K562 (cell line): ENCODE results near the gene DMXL1.

Experiments
- HDAC2 ChIP-seq: fragments of 450-650 bp; IDR thresholded peaks from 2 replicates; pipeline ENCODE4 v1.6.1; 2016; ENCODE audit warnings: mild to moderate bottlenecking
- MAX ChIP-seq: sonication (generic); formaldehyde crosslinking; IDR thresholded peaks from 2 replicates; pipeline ENCODE4 v1.9.0; 2022; ENCODE audit warnings: mild to moderate bottlenecking, missing genetic modification reagents
- NFATC3 ChIP-seq: fragments of 450-650 bp; IDR thresholded peaks from 2 replicates; pipeline ENCODE4 v1.6.1; 2017; ENCODE audit warnings: mild to moderate bottlenecking
- NR2C2 ChIP-seq, 2 experiments: fragments of 200-800 bp in 1 of 2; sonication (Bioruptor generic) in 1 of 2; sonication (generic) in 1 of 2; formaldehyde crosslinking in 1 of 2; IDR thresholded peaks; 2 replicates each; pipeline versions ENCODE4 v1.6.1 to v1.8.0; 2016 to 2022; ENCODE audit warnings: mild to moderate bottlenecking in 1 of 2, missing compliant biosample characterization in 1 of 2, missing genetic modification characterization in 1 of 2, missing genetic modification reagents in 1 of 2
- SETDB1 ChIP-seq: IDR thresholded peaks from one replicate; pipeline ENCODE4 v1.6.1; 2012; ENCODE audit warnings: low read length, control low read depth, inconsistent platforms
- SMARCB1 ChIP-seq: IDR thresholded peaks from 2 replicates; pipeline ENCODE4 v1.6.1; 2011; ENCODE audit warnings: improper control_type of control experiment, low read depth; ENCODE audit not compliant: insufficient read length
- ZNF121 ChIP-seq: sonication (generic); formaldehyde crosslinking; conservative IDR thresholded peaks from 2 replicates; pipeline ENCODE4 v1.8.0; 2022; ENCODE audit warnings: missing genetic modification reagents
- ZNF184 ChIP-seq: sonication (generic); formaldehyde crosslinking; IDR thresholded peaks from 2 replicates; pipeline ENCODE4 v1.5.0; 2020; ENCODE audit warnings: missing genetic modification reagents
- ZNF561 ChIP-seq: fragments of 450-650 bp; formaldehyde crosslinking; conservative IDR thresholded peaks from 2 replicates; pipeline ENCODE4 v1.4.0; 2020; ENCODE audit warnings: mild to moderate bottlenecking, moderate library complexity
- ZNF696 ChIP-seq: fragments of 250-450 bp; sonication (Bioruptor Pico); conservative IDR thresholded peaks from 2 replicates; pipeline ENCODE4 v1.4.0; 2020; ENCODE audit warnings: mild to moderate bottlenecking, moderate library complexity
- TF ChIP-seq, protein P1 (sequence below), 3 experiments: IDR thresholded peaks in 2 of 3; conservative IDR thresholded peaks in 1 of 3; 2 replicates each; pipeline ENCODE4 v1.5.1; 2011 to 2012; ENCODE audit warnings: low read length in 3 of 3, mild to moderate bottlenecking in 3 of 3, control low read depth in 2 of 3, improper control_type of control experiment in 1 of 3, inconsistent platforms in 1 of 3, low read depth in 1 of 3, mixed read lengths in 1 of 3, moderate library complexity in 1 of 3; ENCODE audit not compliant: insufficient read depth in 2 of 3

DNA sequence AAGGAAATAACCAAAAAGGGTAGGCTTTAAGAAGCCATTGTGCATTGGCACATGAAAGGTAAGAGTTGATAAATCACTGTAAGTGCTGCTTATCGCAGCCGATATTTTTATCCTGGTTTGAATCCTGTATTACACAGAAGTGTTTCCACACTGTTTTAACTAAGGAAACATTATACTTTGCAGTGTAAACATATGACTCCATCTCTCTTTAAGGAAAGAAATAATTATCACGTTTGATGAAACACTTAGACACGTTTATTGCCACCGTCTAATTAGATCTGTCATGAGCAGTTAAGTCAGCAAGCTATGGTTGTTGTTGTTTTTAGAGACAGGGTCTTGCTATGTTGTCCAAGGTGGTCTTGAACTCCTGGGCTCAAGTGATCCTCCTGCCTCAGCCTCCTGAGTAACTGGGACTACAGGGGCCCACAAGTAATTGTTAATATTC, 199.3 kb downstream of the DMXL1 start:
- no peak for TF ChIP-seq NFATC3
- TF ChIP-seq ZNF561 (CRISPR knock-in tag): no peak
- TF ChIP-seq HDAC2: no peak
- no peak for TF ChIP-seq ZNF121 (CRISPR knock-in tag)
- TF ChIP-seq NR2C2 (CRISPR knock-in tag; IDR thresholded peaks at IDR 0.05): no peak
- no peak for TF ChIP-seq NR2C2 (tag; IDR thresholded peaks at IDR 0.05)
- TF ChIP-seq, protein P1, sequence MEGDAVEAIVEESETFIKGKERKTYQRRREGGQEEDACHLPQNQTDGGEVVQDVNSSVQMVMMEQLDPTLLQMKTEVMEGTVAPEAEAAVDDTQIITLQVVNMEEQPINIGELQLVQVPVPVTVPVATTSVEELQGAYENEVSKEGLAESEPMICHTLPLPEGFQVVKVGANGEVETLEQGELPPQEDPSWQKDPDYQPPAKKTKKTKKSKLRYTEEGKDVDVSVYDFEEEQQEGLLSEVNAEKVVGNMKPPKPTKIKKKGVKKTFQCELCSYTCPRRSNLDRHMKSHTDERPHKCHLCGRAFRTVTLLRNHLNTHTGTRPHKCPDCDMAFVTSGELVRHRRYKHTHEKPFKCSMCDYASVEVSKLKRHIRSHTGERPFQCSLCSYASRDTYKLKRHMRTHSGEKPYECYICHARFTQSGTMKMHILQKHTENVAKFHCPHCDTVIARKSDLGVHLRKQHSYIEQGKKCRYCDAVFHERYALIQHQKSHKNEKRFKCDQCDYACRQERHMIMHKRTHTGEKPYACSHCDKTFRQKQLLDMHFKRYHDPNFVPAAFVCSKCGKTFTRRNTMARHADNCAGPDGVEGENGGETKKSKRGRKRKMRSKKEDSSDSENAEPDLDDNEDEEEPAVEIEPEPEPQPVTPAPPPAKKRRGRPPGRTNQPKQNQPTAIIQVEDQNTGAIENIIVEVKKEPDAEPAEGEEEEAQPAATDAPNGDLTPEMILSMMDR (IDR thresholded peaks at IDR 0.05 in 2 of 3, conservative IDR thresholded peaks at IDR 0.05 in 1 of 3; ENCODE audit: insufficient read depth in 2 of 3, low read depth in 1 of 3, low read length in 3 of 3): no peak
- no peak for TF ChIP-seq SETDB1
- no peak for TF ChIP-seq ZNF696 (CRISPR knock-in tag)
- TF ChIP-seq ZNF184: no peak
- TF ChIP-seq SMARCB1: no peak
- TF ChIP-seq MAX: no peak
